ENCODE measurements around the gene CYS1.

Gene CYS1

GRCh38 chr2:10079870-10080535 lies at the start of gene CYS1:
Gene CYS1, minus strand, starts transcription at chr2:10080411. Its CDS starts 188 bp downstream, at chr2:10080223.
- Histone ChIP-seq H3K4me3 (ENCODE audit: low read depth, low read length) (peak within 1 kb of the TSS; percentile 17), H3K27ac (peak within 1 kb of the TSS; percentile 3), H3K79me2 (no peaks in the 10 kb centered on the region), H3K9me3 (ENCODE audit: control insufficient read depth, low read length) (no peaks in the 10 kb centered on the region), H3K27me3 (ENCODE audit: control insufficient read depth, insufficient read depth, low read length) (peaks cover 2% of the 10 kb centered on the region), H3K4me2 (ENCODE audit: low read length) (peak within 1 kb of the TSS; percentile 53), H3K36me3 (ENCODE audit: control insufficient read depth, insufficient read depth, low read length) (no peaks in the 10 kb centered on the region), H3K4me1 (no peaks in the 10 kb centered on the region), H3K9ac (no peak within 1 kb of the TSS), H2AFZ (peak within 1 kb of the TSS; percentile 72)
- TF ChIP-seq CTCF (IDR thresholded peaks at IDR 0.05), result no peak

- H2AFZ ChIP-seq, result no peak overlapping the region
- H3K9ac ChIP-seq, result no peak overlapping the region
- H3K79me2 ChIP-seq, result no peaks in the 10 kb centered on the region
- no peak overlapping the region for H3K4me3 ChIP-seq (ENCODE audit: low read depth, low read length)
- no peak for TF ChIP-seq CTCF (IDR thresholded peaks at IDR 0.05)
- H3K27ac ChIP-seq, result no peak overlapping the region
- no peaks in the 10 kb centered on the region for H3K4me1 ChIP-seq
- H3K4me2 ChIP-seq (ENCODE audit: low read length), result no peak overlapping the region
- no peaks in the 10 kb centered on the region for H3K9me3 ChIP-seq (ENCODE audit: control insufficient read depth, low read length)
- H3K36me3 ChIP-seq (ENCODE audit: control insufficient read depth, insufficient read depth, low read length), result no peaks in the 10 kb centered on the region
- H3K27me3 ChIP-seq (ENCODE audit: control insufficient read depth, insufficient read depth, low read length), result no peaks in the 10 kb centered on the region
Observed at GRCh38 chr2:10129490-10129889, 49.3 kb upstream of the CYS1 start.

- peaks cover 3% of the 10 kb centered on the region for H3K4me1 ChIP-seq
- H3K4me3 ChIP-seq (ENCODE audit: low read depth, low read length), result no peak overlapping the region
- no peaks in the 10 kb centered on the region for H3K27me3 ChIP-seq (ENCODE audit: control insufficient read depth, insufficient read depth, low read length)
- H3K9ac ChIP-seq, result no peak overlapping the region
- no peak overlapping the region for H3K27ac ChIP-seq
- no peak overlapping the region for H3K4me2 ChIP-seq (ENCODE audit: low read length)
- TF ChIP-seq CTCF (IDR thresholded peaks at IDR 0.05), result no peak
- no peak overlapping the region for H2AFZ ChIP-seq
- no peaks in the 10 kb centered on the region for H3K79me2 ChIP-seq
- no peaks in the 10 kb centered on the region for H3K36me3 ChIP-seq (ENCODE audit: control insufficient read depth, insufficient read depth, low read length)
- no peaks in the 10 kb centered on the region for H3K9me3 ChIP-seq (ENCODE audit: control insufficient read depth, low read length)
Observed at GRCh38 chr2:10128420-10128819, 48.2 kb upstream of the CYS1 start.

- H3K9ac ChIP-seq, result no peak overlapping the region
- H3K27ac ChIP-seq, result no peak overlapping the region
- H3K4me2 ChIP-seq (ENCODE audit: low read length), result no peak overlapping the region
- H3K4me3 ChIP-seq (ENCODE audit: low read depth, low read length), result no peak overlapping the region
- H3K27me3 ChIP-seq (ENCODE audit: control insufficient read depth, insufficient read depth, low read length), result peaks cover 2% of the 10 kb centered on the region
- no peaks in the 10 kb centered on the region for H3K36me3 ChIP-seq (ENCODE audit: control insufficient read depth, insufficient read depth, low read length)
- TF ChIP-seq CTCF (IDR thresholded peaks at IDR 0.05), result no peak
- H3K79me2 ChIP-seq, result no peaks in the 10 kb centered on the region
- no peaks in the 10 kb centered on the region for H3K9me3 ChIP-seq (ENCODE audit: control insufficient read depth, low read length)
- no peak overlapping the region for H2AFZ ChIP-seq
- peaks cover 5% of the 10 kb centered on the region for H3K4me1 ChIP-seq
Observed at GRCh38 chr2:10126632-10127026, 46.4 kb upstream of the CYS1 start.

Data from parathyroid adenoma (tissue), 2 donors.